Epidermal melanocyte (primary cell): Measurements from ENCODE around the gene MPZ.
"Not testable (repeated sequence)": the region's sequence is repeated elsewhere in the genome, so short reads cannot be mapped to it uniquely, and the experiment has no call there.

Experiments used
- DNase-seq: peaks from one replicate; pipeline ENCODE4 v3.0.0; 2011; ENCODE audit warnings: low spot score; ENCODE audit not compliant: insufficient read length

MPZ gene

DNA sequence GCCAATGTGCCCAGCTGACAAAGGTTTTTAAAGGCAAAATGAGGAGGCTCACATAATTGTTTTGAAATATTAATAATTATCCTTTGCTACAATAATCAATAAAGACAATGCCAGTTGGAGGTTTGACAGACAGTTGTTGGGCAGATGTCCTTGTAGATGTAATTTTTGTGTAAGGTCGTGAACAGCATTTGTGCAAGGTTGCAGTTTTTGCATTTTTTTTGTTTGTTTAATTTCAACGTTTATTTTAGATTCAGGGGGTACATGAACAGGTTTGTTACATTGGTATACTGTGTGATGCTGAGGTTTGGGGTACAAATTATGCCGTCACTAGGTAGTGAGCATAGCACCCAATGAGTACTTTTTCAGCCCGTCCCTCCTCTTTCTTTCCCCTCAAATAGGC, 9.3 kb downstream of the MPZ start:
- DNase-seq: no peak

DNA sequence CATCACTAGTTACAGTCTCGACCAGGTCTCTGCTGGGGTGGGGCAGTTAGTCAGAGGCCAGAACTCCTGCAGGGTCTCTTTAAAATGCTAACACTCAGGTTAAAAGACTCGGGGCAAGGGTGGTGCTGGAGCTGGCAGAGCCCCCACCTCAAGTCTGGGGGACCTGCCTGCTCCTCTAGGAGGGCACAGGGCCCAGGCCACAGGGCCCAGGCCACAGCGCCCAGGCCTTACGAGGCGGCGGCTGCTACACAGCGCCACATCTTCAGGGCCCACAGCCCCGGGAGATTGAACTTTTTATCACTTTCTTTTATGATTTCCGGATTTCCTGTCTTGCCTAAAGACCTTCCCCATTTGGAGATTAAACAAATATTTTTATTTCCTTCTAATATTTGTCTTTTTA, 10.4 kb downstream of the MPZ start:
- DNase-seq: no peak

DNA sequence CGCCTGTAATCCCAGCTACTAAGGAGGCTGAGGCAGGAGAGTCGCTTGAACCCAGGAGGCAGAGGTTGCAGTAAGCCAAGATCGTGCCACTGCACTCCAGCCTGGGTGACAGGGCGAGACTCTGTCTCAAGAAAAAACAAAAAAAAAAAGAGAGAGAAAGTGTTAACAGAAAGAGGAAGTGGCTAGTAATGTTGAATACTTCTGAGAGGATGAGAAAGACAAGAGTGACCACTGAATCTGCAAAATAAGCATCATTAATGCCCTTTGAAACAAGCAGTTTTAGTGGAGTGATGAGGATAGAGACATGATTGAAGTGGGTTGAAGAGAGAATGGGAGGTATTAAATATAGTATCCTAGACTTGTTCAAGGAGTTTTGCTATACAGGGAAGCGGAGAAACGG, 11.7 kb downstream of the MPZ start:
- no peak for DNase-seq

DNA sequence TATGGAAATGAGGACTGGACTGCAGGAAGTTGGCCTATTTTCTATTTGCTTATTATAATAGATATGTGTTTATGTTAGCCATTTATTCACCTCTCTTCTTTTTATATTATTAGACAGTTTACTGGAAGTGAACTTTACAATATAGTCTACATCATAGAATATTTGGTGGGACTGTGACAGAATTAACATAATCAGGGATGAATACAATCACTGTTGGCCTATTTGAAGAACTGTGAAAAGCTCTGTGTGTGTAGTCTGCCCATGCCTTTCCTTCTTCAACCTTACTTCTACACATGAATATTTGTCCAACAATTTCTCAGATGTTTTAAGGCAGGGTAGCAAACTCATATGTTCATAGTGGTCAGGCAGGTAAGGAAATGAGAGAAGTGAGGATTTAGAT, 12.4 kb downstream of the MPZ start:
- DNase-seq: no peak

DNA sequence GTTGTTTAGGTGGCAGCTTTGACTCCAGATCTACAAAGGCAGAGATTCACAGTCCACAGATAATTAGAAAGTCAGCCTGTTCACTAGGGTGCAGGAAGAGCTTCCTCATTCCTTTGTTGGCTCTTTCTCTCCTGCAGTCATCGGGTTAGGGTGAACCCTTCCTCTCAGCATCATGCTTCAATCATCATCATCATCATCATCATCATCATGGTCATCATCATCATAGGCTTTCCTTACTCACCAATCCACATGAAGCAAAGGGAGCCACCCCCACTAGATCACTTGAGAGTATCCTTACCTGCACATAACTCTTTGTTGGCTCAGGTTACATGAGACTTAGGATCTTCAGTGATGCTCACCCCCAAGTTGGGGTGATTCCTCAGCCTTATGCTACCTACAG, 19.0 kb downstream of the MPZ start:
- no peak for DNase-seq

DNA sequence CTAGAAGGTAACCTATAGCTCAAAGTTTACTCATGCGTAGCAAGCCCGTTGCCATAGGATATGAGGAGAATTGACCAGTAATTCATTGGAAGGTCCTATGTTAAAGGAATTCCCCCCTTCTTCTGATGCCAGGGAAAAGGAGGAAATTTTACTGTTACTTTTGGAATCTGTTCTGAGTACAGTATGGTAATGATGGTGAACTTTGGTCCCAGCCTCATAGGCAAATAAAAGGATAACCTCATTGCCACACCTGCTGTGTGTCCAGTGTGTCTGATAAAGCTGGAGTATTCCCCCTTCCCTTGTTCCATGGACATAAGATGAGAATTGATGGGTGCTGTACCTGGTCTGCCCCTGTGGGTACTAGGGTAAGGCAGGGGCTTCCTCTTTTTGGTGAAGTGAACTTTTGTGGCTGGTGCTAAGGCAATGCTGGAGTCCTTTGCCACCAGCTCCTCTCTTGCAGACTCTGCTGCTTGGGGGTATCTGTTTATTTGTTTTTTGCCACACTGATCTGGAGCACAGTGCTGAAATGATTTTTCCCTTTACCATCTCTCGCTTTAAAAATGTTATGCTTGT, 22.2 kb downstream of the MPZ start:
- no peak for DNase-seq

DNA sequence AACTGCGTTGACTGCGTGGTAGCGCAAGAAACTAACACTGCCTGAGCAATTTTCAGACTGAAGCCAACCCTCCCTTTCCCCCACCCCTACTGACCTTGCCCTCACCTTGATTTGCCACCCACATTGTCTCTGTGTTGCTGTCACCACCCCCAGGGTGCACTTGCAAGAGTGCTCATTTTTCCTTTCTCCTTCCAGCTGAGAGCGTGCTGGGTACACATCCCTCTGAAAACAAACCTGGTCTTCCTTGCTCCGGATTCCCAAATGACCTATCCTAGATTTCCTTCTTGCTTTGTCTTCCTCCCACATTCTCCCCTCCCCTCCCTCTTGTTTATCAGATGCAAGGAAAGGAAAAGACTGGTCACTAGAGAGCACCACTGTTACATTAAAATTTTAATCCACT, 24.2 kb downstream of the MPZ start:
- DNase-seq: no peak

DNA sequence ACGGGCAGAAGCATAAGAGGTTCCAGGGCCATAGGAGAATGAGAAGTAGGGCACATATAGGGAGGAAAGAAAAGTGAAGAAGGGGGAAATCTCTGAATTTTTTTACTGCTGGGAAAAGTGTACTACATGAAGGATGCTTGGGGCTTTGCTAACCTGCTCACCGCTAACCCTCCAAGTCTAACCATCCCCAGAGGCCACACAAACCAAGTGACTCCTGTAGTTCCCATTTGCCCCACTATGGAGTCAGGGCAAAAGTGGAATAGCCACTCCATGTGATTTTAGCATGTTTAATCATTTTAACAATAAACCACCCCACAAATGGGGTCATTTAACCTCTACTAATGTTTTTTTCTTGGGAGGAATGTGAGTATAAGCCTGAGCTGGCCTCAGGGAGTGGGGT, 24.7 kb downstream of the MPZ start:
- no peak for DNase-seq

DNA sequence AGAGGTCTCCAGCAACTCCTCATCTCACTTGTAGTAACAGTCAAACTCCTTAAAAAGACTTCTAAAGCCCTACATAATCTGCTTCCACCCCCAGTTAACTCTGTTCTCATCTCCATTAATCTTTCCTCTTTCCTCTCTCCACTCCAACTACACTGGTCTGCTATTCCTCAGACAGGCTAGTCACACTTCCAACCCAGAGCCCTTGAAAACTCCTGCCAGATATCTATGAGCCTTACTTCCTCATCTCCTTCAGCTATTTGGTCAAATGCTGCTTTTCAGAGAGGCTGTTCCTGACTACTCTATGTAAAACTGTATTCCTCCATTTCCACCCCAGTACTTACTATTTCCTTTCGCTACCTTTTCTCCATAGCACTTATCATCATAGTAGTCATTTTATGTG, 26.8 kb downstream of the MPZ start:
- DNase-seq: no peak

DNA sequence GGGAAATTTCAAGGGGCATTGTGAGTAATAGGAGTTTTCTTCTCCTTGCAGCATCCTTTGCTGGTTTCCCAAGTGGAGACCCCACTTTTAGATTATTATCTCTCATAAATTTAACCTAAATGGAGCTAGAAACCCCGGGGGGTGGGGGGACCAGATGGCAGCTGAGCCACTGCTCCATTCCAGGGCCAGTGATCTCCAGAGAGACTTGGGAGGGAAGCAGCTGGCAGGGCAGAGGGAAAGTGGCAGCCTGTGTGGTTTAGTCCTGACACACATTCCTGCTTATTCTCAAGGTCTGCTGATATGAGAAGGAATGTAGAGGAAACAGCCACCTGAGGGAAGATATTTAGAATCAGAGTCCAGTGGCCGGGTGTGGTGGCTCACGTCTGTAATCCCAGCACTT, 34.9 kb downstream of the MPZ start:
- DNase-seq: no peak

DNA sequence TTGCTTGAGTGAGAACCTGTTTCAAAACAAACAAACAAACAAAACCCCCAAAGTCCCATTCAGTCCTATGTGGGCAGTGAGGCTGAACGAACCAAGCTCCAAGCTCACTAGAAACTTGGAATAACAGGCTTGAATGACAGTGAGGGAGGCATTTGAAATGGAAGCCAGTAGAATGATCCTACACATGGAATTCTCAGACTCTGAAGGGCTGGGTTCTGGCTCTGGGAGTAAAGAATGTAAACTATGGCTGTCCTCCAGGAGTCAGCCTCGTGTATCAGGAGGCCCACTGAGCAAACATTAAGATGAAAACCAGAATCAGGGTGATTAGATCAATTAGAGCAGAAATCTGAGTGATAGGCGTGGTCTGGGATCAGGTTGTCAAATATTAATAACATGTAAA, 36.4 kb downstream of the MPZ start:
- DNase-seq: no peak

DNA sequence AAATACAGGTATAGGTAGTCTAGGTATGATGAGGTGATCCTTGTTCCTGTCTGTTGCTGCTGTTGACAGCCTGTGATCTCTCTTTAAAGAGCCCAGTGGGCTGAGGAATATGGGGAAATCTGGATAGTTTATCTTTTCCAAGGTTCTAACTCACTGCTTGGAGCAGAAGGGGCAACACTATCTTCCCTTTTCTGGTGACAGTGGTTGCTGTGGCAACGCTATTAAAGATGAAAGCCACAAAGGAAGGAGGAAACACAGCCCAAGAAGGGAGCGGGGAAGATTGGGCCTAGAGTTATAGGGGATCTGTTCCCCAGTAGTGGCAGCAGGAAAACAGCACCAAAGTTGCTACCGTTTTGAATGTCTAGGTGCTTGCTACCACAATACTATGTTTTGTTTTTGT, 42.4 kb downstream of the MPZ start:
- DNase-seq: no peak

DNA sequence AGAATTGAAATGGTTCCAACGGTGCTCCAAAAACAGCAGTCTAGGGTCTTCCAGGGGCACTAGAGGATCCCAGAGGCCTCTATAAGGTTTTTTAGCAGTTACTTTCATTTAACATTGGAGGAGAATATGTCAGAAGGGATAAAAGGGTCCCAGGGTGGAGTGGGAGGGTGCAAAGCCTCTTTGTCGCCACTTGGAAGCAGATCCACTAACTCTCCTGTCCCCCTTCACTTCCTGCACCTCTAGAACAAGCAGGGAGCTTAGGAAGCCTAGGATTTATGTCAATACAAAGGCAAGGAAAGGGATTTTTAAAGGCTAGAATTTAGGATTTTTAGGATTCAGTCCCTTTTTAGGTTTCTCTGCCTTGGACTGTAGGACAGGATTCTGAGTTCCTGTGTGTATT, 42.9 kb downstream of the MPZ start:
- DNase-seq: no peak

DNA sequence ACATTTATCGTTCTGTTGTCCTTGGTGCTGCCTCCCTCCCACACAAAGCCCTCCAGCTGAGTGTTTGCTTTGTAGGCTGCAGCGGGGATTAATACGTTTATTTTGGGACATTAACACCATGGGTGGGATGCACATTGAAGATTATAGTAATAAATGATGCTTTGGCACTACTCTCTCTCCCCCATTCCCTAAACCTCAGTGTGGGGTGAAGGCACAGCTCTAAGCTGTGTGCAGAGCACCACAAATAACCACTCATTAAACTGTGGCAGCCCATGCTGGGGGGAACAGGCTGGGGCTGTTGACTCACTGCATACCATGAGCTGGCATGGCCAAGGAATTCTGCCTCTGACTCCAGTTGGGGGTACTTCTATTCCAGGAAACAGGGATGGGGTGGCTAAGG, 43.6 kb downstream of the MPZ start:
- DNase-seq: no peak

DNA sequence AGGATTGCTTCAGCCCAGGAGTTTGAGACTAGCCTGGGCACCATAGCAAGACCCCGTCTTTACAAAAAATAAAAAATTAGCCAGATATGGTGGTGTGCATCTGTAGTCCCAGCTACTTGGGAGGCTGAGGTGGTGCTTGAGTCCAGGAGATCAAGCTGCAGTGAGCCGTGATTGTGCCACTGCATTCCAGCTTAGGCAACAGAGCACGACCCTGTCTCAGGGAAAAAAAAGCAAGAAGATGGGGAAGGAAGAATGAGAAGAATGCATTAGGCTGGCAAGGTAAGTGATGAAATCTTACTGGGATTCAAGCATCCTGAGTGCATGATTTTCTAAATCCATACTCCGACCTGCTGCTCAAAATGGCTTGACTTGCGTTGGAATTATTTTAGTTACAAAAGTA, 44.5 kb downstream of the MPZ start:
- no peak for DNase-seq

DNA sequence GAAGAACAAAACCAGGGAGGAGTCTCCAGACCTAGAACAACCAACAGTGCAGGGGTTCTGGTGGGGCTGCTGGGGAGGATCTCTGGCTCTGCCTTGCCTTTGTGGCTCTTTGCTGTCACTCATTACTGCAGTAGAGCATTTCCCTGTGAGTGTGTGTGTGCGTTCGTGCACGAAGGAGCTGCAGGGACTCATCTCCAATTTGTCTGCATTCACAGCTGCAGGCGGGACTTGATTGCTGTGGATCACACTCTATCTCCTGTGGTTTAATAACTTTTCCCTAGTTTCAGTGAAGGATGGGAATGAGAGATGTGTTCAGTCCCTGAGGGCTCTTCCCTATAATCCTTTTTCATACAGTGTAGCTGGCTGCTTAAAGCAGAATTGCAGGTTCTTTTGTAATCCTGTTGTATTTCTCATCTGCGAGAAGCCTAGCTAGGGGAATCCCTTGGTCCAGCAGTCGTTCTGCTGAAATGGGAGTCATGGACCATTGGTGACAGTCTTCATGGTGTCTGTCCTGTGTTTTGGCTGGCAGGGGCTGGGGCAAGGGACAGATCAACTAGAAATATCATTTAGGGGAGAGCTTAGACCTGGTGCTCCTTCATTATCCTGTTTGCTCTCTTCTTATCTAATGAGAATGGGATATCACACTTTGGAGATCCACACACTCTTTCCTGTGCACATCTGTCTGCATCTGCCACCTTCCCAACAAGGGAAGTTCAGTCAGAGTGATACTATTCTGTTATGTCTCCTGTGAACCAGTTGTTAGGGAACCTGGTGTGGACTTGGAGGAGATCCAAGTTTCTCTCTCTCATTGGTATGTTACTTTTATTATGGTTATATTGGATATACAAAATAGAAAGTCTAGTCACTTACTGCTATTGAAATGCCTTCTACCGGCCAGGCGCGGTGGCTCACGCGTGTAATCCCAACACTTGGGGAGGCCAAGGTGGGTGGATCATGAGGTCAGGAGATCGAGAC, 48.2 kb downstream of the MPZ start:
- DNase-seq: no peak

DNA sequence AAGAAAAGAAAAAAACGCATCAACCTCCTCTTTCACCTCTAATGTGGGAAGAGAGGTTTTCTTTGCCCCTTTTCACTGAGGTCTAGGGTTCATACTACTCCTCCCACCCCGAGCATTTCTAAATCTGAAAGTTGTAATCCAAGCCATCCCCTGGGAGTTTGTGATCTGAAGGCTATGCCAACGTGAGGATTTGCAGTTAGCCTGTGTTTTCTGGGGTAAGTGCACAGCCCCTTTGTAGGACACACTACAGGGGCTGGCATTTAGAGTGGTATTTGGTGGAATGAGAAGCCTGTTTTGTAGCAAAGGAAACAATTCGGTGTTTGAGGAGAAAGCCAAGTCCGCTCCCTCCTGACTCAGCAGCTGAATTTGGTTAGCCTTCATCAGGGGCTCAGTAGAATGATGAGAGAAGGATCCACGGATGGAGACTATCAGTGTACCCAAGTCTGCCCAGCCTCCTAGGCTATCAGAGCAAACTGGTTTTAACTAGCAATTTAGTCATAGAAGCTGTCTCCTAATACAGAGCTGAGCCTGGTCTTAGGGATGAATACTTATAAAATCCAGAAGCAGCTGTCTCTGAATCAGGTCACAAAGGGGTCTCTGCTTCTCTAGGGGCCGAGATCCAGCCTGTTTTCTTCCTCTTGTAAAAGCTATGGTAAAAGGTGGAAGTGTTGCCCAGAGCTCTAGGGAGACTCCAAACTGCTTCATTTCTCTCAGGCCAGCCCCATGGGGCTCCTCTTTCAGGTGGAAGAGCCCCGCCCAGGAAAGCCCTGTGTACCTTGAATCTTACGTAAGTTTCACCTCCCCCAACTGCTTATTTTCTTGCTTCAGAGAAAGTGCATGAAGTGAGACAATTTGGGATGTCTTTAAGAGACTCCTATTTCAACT, 49.1 kb downstream of the MPZ start:
- no peak for DNase-seq

DNA sequence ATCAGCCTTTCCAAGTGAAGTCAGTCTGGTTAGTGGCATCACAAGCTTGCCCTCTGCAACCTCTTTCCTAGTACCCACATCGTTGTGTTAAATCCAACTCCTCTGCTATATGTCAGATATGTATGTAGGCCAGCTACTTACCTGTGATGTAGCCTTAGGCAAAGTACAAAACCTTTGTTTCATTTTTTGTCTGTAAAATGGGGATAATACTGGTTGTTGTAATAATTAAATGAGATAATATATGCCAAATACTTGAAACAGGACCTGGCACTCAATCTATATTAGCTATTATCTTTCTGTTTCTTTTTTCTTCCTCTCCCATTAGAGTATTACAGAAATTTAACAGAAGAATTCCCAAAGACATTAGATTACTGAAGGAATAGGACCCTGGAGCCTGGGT, 50.0 kb downstream of the MPZ start:
- no peak for DNase-seq

DNA sequence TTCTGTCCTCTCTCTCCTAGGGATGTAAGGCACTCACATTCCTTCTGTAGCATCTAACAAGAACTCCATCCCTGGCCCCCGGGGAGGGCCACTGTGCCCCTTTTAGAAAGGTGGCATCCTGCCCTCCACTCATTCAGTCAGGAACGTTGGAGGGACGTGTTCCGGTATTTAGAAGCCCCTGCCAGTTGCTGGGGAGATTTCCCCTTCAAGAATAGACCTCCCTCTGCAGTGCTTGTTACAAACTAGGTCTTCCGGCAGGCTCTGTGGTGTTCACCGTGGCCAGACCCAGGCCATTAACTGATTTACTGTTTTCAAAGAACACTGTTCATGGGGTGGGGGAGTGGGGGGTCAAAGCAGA, 50.4 kb downstream of the MPZ start:
- no peak for DNase-seq

DNA sequence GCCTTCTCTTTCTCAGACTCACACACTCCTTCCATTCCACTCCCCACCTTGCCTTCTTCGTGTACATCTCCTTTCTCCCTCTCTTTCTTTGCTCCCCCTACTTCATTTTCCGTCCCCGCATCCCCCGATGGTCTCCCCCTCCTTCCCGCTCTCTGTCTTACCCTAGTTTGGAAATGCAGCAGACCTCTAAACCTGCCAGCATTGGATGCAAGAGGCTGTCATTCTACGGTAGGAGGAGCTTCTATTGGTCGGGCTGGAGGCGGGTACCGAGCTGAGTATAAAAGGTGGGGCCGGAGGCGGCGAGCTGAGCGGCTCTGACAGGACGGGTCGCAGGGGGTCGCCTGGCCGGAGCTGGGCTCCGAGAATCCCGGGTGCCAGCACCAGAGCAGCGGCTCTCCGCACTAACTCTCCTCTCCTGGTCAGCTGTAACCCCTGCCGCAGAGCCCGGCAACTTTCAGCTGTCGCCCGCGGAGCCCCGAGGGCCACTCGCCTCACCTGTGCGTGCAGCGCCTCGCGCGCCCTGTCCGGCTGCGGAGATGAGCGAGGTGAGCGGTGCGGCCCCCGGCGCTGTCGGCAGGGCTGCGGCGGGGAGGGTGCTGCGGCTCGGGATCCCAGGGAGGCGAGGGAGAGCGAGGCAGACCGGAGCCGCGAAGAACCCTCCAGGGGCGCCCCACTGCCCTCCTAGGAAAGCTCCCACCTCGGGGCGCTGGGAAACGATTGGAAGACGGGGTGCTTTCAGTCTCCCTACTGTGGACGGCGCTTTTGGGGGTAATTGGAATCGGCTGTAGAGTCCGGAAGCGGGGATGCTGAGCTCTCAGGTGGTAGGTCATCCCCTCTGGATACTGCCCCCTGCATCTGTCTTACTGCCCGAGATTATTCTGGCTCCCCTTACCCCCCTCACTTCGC, 51.1 kb downstream of the MPZ start, which contains the start of gene PCP4L1:
Gene PCP4L1, plus strand, starts transcription at position 307 of the 906 bp plus-strand sequence. Its CDS starts 230 bp downstream, at position 537.
- DNase-seq: no peak

DNA sequence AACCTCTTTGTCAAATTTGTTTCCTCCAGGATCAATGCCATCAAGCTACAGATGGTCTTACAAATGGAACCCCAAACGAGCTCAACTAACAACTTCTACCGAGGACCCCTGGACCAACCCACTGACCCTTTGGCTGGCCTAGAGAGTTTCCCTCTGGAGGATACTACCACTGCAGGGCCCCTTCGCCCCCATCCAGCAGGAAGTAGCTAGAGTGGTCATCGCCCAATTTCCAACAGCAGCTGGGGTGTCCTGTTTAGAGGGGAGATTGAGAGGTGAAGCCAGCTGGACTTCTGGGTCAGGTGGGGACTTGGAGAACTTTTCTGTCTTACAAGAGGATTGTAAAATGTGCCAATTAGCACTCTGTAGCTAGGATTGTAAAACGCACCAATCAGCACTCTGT, 52.7 kb downstream of the MPZ start:
- DNase-seq: not testable (repeated sequence)
